Measurements from ENCODE around the gene AGRN. TPM values are rescaled to one million over a fixed set of nuclear protein-coding genes. Genes with fewer than 3 reads are reported as not detected.

Gene AGRN
- total RNA-seq, 1 experiment from 2014 or later = 134 TPM

- H3K9me2 ChIP-seq (ENCODE audit: insufficient read depth) = no peaks in the 10 kb centered on the region
- TF ChIP-seq POLR2A (IDR thresholded peaks at IDR 0.05; ENCODE audit: borderline replicate concordance, extremely low read depth, insufficient read depth, insufficient read length) (no peak), CEBPB (IDR thresholded peaks at IDR 0.05; ENCODE audit: low read depth) (no peak), EGR1 (IDR thresholded peaks at IDR 0.05; ENCODE audit: low read depth) (no peak), REST (IDR thresholded peaks at IDR 0.05; ENCODE audit: low read depth) (no peak), ZBTB33 (IDR thresholded peaks at IDR 0.05; ENCODE audit: extremely low read depth, insufficient replicate concordance, low read length) (no peak), ELF1 (IDR thresholded peaks at IDR 0.05; ENCODE audit: borderline replicate concordance, low read depth) (no peak)
- TF ChIP-seq, protein P1, sequence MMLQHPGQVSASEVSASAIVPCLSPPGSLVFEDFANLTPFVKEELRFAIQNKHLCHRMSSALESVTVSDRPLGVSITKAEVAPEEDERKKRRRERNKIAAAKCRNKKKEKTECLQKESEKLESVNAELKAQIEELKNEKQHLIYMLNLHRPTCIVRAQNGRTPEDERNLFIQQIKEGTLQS (IDR thresholded peaks at IDR 0.05) = no peak
- no peak overlapping the region for H3K4me2 ChIP-seq (ENCODE audit: low read length)
- no TSS peak for BruUV-seq (replicated peaks)
- H2AFZ ChIP-seq (ENCODE audit: low read depth, low read length, poor library complexity, severe bottlenecking) = no peak overlapping the region
- H3K27me3 ChIP-seq (ENCODE audit: insufficient read depth, low read length) = no peaks in the 10 kb centered on the region
- no peak overlapping the region for H3K27ac ChIP-seq (ENCODE audit: low read depth, low read length)
- DNase-seq (ENCODE audit: low read depth, low spot score) (no peak), ATAC-seq (no peak)
- H3K4me1 ChIP-seq (ENCODE audit: control insufficient read depth in 1 of 2, insufficient read depth in 2 of 2, low read length in 2 of 2) = peaks cover 29 to 42% of the 10 kb centered on the region in 2 experiments
- no peak overlapping the region for H3K9ac ChIP-seq (ENCODE audit: low read length)
- intact Hi-C loops (cut with micrococcal nuclease) = no loop called here
- CTCF ChIA-PET = no interaction called here
- peaks cover 0 to 23% of the 10 kb centered on the region in 2 experiments; a peak in 2 of 4 replicates for H3K36me3 ChIP-seq (ENCODE audit: control insufficient read depth in 1 of 2, insufficient read depth in 2 of 2, low read length in 2 of 2)
- H3K4me3 ChIP-seq (replicated peaks in 1 of 2; ENCODE audit: low read depth in 1 of 2, low read length in 2 of 2) = no peak overlapping the region
- H4K20me1 ChIP-seq (ENCODE audit: insufficient read depth) = no peaks in the 10 kb centered on the region
- RAD21 ChIA-PET (ENCODE audit: low non-redundant PET in 1 of 2, low total read pairs in 2 of 2, uncharacterized antibody in 2 of 2, unreplicated experiment in 2 of 2) = no interaction called here
- no peaks in the 10 kb centered on the region for H3K9me3 ChIP-seq (ENCODE audit: control insufficient read depth in 1 of 2, insufficient read depth in 1 of 2, low read depth in 1 of 2, low read length in 2 of 2)
- H3K79me2 ChIP-seq (ENCODE audit: insufficient read depth, low read length) = peaks cover 76% of the 10 kb centered on the region
- POLR2A ChIA-PET = no interaction called here
Observed at GRCh38 chr1:1026599-1027413, 6.9 kb downstream of the AGRN start.

Data from HCT116 (cell line).